ENCODE data around the gene MRPS17. TPM values are rescaled to one million over a fixed set of nuclear protein-coding genes. Genes with fewer than 3 reads are reported as not detected.

Gene MRPS17
- total and polyA plus RNA-seq, 2 experiments from 2014 or later, result 13.7 to 26.1 TPM

GRCh38 chr7:55964261-55965099 lies 12.8 kb downstream of the MRPS17 start, which contains the start of gene NIPSNAP2:
Gene NIPSNAP2, plus strand, starts transcription at chr7:55964585. Its CDS starts 25 bp downstream, at chr7:55964610.
- no peaks in the 10 kb centered on the region for H3K9me2 ChIP-seq (replicated peaks; ENCODE audit: insufficient read depth)
- H3K27ac ChIP-seq, result peak within 1 kb of the TSS; percentile 97
- H3K4me2 ChIP-seq, result peak within 1 kb of the TSS; percentile 87
- peaks cover 48% of the 10 kb centered on the region for H3K79me2 ChIP-seq
- H4K20me1 ChIP-seq (ENCODE audit: insufficient read depth, poor library complexity, severe bottlenecking), result peaks cover 15% of the 10 kb centered on the region
- TF ChIP-seq EZH2phosphoT487 (IDR thresholded peaks at IDR 0.05; ENCODE audit: low read depth, severe bottlenecking, unreplicated experiment) (no peak), EZH2 (IDR thresholded peaks at IDR 0.05; ENCODE audit: borderline replicate concordance) (no peak)
- TF ChIP-seq, protein P1, sequence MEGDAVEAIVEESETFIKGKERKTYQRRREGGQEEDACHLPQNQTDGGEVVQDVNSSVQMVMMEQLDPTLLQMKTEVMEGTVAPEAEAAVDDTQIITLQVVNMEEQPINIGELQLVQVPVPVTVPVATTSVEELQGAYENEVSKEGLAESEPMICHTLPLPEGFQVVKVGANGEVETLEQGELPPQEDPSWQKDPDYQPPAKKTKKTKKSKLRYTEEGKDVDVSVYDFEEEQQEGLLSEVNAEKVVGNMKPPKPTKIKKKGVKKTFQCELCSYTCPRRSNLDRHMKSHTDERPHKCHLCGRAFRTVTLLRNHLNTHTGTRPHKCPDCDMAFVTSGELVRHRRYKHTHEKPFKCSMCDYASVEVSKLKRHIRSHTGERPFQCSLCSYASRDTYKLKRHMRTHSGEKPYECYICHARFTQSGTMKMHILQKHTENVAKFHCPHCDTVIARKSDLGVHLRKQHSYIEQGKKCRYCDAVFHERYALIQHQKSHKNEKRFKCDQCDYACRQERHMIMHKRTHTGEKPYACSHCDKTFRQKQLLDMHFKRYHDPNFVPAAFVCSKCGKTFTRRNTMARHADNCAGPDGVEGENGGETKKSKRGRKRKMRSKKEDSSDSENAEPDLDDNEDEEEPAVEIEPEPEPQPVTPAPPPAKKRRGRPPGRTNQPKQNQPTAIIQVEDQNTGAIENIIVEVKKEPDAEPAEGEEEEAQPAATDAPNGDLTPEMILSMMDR (IDR thresholded peaks at IDR 0.05; ENCODE audit: poor library complexity), result peak; percentile 25
- H3K36me3 ChIP-seq (replicated peaks; ENCODE audit: insufficient read depth, low read depth), result no peaks in the 10 kb centered on the region
- no peaks in the 10 kb centered on the region for H3K27me3 ChIP-seq
- WGBS (ENCODE audit: low lambda C conversion rate, missing lambda C conversion rate), result 1% methylated on average over 52 of the region's 105 CpGs
- H3K9me3 ChIP-seq (ENCODE audit: low read depth), result no peaks in the 10 kb centered on the region
- H2AFZ ChIP-seq, result peak within 1 kb of the TSS; percentile 78
- H3K4me1 ChIP-seq (ENCODE audit: insufficient read depth), result peaks cover 8% of the 10 kb centered on the region
- peak; percentile 88 for DNase-seq (ENCODE audit: low spot score)
- peak within 1 kb of the TSS; percentile 82 for H3K4me3 ChIP-seq

DNA sequence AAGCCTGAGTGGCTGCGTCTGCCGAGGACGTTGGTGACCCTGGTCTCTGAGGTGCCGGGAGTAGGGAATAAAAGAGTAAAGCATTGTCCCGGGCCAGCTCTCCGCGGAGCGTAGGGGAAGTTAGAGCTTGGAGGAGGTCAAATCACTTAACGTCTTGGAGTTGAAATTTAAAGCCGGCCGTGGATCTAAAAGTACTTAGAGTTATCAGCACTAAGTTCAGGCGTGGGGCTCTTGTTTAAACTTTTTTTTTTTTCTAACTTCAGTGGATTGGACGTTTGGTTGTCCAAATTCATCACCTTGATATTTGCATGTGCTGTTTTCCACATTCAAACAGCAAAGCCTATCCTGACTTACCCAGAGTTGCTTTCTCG lies 13.4 kb downstream of the MRPS17 start:
- 2% methylated on average over 14 of the region's 14 CpGs for WGBS (ENCODE audit: low lambda C conversion rate, missing lambda C conversion rate)
- Histone ChIP-seq H3K9me3 (ENCODE audit: low read depth) (no peaks in the 10 kb centered on the region), H3K36me3 (replicated peaks; ENCODE audit: insufficient read depth, low read depth) (no peaks in the 10 kb centered on the region), H3K79me2 (peaks cover 52% of the 10 kb centered on the region), H3K4me1 (ENCODE audit: insufficient read depth) (peaks cover 8% of the 10 kb centered on the region), H3K9me2 (replicated peaks; ENCODE audit: insufficient read depth) (no peaks in the 10 kb centered on the region), H3K4me3 (peak overlapping the region; percentile 82), H2AFZ (peak overlapping the region; percentile 78), H3K4me2 (peak overlapping the region; percentile 81), H3K27ac (peak overlapping the region; percentile 97), H3K27me3 (no peaks in the 10 kb centered on the region), H4K20me1 (ENCODE audit: insufficient read depth, poor library complexity, severe bottlenecking) (peaks cover 16% of the 10 kb centered on the region)
- no peak for DNase-seq (ENCODE audit: low spot score)
- TF ChIP-seq EZH2 (IDR thresholded peaks at IDR 0.05; ENCODE audit: borderline replicate concordance), result no peak
- TF ChIP-seq, protein P1 (IDR thresholded peaks at IDR 0.05; ENCODE audit: poor library complexity), result no peak
- TF ChIP-seq EZH2phosphoT487 (IDR thresholded peaks at IDR 0.05; ENCODE audit: low read depth, severe bottlenecking, unreplicated experiment), result no peak

- no peaks in the 10 kb centered on the region for H3K9me3 ChIP-seq (ENCODE audit: low read depth)
- H3K36me3 ChIP-seq (replicated peaks; ENCODE audit: insufficient read depth, low read depth), result no peaks in the 10 kb centered on the region
- H3K27me3 ChIP-seq, result no peaks in the 10 kb centered on the region
- 75% methylated on average over 13 of the region's 13 CpGs for WGBS (ENCODE audit: low lambda C conversion rate, missing lambda C conversion rate)
- peaks cover 16% of the 10 kb centered on the region for H4K20me1 ChIP-seq (ENCODE audit: insufficient read depth, poor library complexity, severe bottlenecking)
- peak overlapping the region; percentile 50 for H3K27ac ChIP-seq
- no peak overlapping the region for H3K4me3 ChIP-seq
- H2AFZ ChIP-seq, result no peak overlapping the region
- H3K4me2 ChIP-seq, result peak overlapping the region; percentile 81
- peaks cover 60% of the 10 kb centered on the region for H3K79me2 ChIP-seq
- H3K4me1 ChIP-seq (ENCODE audit: insufficient read depth), result peaks cover 8% of the 10 kb centered on the region
- DNase-seq (ENCODE audit: low spot score), result no peak
- TF ChIP-seq, protein P1 (IDR thresholded peaks at IDR 0.05; ENCODE audit: poor library complexity), result no peak
- TF ChIP-seq EZH2phosphoT487 (IDR thresholded peaks at IDR 0.05; ENCODE audit: low read depth, severe bottlenecking, unreplicated experiment) (no peak), EZH2 (IDR thresholded peaks at IDR 0.05; ENCODE audit: borderline replicate concordance) (no peak)
- no peaks in the 10 kb centered on the region for H3K9me2 ChIP-seq (replicated peaks; ENCODE audit: insufficient read depth)
These were observed 14.2 kb downstream of the MRPS17 start for GRCh38 chr7:55965805-55966421.

Measured in hepatocyte (in vitro differentiated cells).